Loucy (cell line): ENCODE results near the gene RCAN3.

Experiments
- H2AFZ ChIP-seq: fragments of 200-600 bp; sonication (generic); 2 replicates; pipeline ENCODE4 v1.6.0; 2016; ENCODE audit warnings: antibody characterized with exemption, mild to moderate bottlenecking, low read length, moderate library complexity
- H3F3A ChIP-seq: fragments of 200-600 bp; 2 replicates; pipeline ENCODE4 v1.6.0; 2016; ENCODE audit warnings: antibody characterized with exemption, low read depth, mild to moderate bottlenecking
- H3K27me3 ChIP-seq: fragments of 200-600 bp; sonication (generic); 2 replicates; pipeline ENCODE4 v1.6.1; 2014; ENCODE audit warnings: low read length, mild to moderate bottlenecking; ENCODE audit not compliant: insufficient read depth, poor library complexity, severe bottlenecking
- H3K36me3 ChIP-seq: fragments of 200-600 bp; sonication (generic); 2 replicates; pipeline ENCODE4 v1.6.1; 2016; ENCODE audit warnings: low read length; ENCODE audit not compliant: insufficient read depth
- H3K4me1 ChIP-seq: fragments of 200-600 bp; sonication (generic); 2 replicates; pipeline ENCODE4 v1.5.1; 2014; ENCODE audit warnings: low read length, mild to moderate bottlenecking; ENCODE audit not compliant: insufficient read depth, poor library complexity, severe bottlenecking
- H3K4me2 ChIP-seq: fragments of 200-600 bp; sonication (generic); 2 replicates; pipeline ENCODE4 v1.6.0; 2014; ENCODE audit warnings: antibody characterized with exemption, low read length, low read depth, mild to moderate bottlenecking; ENCODE audit not compliant: poor library complexity, severe bottlenecking
- H3K4me3 ChIP-seq: fragments of 200-600 bp; sonication (generic); 2 replicates; pipeline ENCODE4 v1.5.1; 2014; ENCODE audit warnings: low read length, mild to moderate bottlenecking, mixed read lengths; ENCODE audit not compliant: poor library complexity, severe bottlenecking
- H3K79me2 ChIP-seq: fragments of 200-600 bp; sonication (generic); 2 replicates; pipeline ENCODE4 v1.6.1; 2014; ENCODE audit warnings: low read length; ENCODE audit not compliant: insufficient read depth
- H3K9ac ChIP-seq: fragments of 200-600 bp; sonication (generic); 2 replicates; pipeline ENCODE4 v1.6.0; 2014; ENCODE audit warnings: mild to moderate bottlenecking, low read depth, low read length, moderate library complexity; ENCODE audit not compliant: poor library complexity, severe bottlenecking
- H3K9me2 ChIP-seq: fragments of 200-600 bp; sonication (generic); replicated peaks from 2 replicates; pipeline ENCODE4 v1.6.1; 2016; ENCODE audit warnings: low read depth, low read length, mixed read lengths
- H3K9me3 ChIP-seq: fragments of 200-600 bp; sonication (generic); 2 replicates; pipeline ENCODE4 v1.6.1; 2014; ENCODE audit warnings: mild to moderate bottlenecking, antibody characterized with exemption, low read length, low read depth; ENCODE audit not compliant: insufficient read depth
- H4K20me1 ChIP-seq: fragments of 200-600 bp; sonication (generic); 2 replicates; pipeline ENCODE4 v1.6.0; 2014; ENCODE audit warnings: antibody characterized with exemption, low read length, mild to moderate bottlenecking; ENCODE audit not compliant: insufficient read depth, poor library complexity, severe bottlenecking
- EZH2phosphoT487 ChIP-seq: fragments of 200-600 bp; IDR thresholded peaks from 2 replicates; pipeline ENCODE4 v1.6.1; 2018; ENCODE audit warnings: antibody characterized with exemption, mild to moderate bottlenecking, moderate library complexity, borderline replicate concordance
- TF ChIP-seq, protein P1 (sequence below): fragments of 200-600 bp; sonication (generic); conservative IDR thresholded peaks from 2 replicates; pipeline ENCODE4 v1.5.1; 2014; ENCODE audit warnings: mild to moderate bottlenecking, antibody characterized with exemption, low read length

The RCAN3 gene

DNA sequence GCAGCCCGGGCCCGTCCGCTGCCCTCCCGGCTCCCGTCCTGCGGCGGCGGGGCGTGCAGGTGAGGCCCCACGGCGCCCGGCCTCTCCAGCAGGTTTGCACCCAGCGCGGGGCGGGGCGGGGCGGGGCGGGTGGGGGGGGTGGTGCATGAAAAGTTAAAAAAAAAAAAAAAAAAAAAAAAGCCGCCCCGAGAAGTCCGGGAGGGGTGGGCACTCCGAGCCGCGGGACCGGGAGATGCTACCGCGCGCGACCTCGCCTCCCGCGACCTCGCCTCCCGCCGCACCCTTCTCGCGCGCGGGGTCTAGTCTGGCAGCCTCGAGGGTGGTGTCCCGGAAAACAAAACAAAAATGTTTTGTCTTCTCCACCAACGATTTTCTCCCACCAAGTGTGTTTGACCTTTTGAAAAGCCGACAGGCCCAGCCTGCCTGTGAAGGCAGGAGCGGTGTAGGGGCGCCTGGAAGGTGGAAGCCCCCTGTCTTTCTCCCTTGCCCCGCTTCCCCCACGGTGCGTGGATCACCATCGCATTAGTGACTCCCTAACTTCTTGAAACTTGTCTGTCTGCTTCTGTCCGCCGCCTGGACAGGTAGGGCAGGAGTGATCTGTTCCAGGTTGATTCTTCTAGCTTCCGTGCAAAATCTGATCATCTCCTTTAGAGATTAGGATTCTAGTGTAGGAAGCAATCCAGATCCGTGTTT, 569 bp downstream of the RCAN3 start:
- H3K4me1 ChIP-seq = peaks cover 73% of the 10 kb centered on the region
- peaks cover 49% of the 10 kb centered on the region for H3K79me2 ChIP-seq
- no peaks in the 10 kb centered on the region for H3K9me2 ChIP-seq
- no peaks in the 10 kb centered on the region for H3K9me3 ChIP-seq
- no peaks in the 10 kb centered on the region for H3K27me3 ChIP-seq
- H2AFZ ChIP-seq = peak overlapping the region; percentile 50; the same call in 1 of the 2 replicates
- H3K9ac ChIP-seq = peak overlapping the region; percentile 76
- peak overlapping the region; percentile 78 for H3K4me3 ChIP-seq
- no peaks in the 10 kb centered on the region for H3K36me3 ChIP-seq
- H3K4me2 ChIP-seq = peak overlapping the region; percentile 96
- H4K20me1 ChIP-seq = peaks cover 5% of the 10 kb centered on the region
- TF ChIP-seq, protein P1, sequence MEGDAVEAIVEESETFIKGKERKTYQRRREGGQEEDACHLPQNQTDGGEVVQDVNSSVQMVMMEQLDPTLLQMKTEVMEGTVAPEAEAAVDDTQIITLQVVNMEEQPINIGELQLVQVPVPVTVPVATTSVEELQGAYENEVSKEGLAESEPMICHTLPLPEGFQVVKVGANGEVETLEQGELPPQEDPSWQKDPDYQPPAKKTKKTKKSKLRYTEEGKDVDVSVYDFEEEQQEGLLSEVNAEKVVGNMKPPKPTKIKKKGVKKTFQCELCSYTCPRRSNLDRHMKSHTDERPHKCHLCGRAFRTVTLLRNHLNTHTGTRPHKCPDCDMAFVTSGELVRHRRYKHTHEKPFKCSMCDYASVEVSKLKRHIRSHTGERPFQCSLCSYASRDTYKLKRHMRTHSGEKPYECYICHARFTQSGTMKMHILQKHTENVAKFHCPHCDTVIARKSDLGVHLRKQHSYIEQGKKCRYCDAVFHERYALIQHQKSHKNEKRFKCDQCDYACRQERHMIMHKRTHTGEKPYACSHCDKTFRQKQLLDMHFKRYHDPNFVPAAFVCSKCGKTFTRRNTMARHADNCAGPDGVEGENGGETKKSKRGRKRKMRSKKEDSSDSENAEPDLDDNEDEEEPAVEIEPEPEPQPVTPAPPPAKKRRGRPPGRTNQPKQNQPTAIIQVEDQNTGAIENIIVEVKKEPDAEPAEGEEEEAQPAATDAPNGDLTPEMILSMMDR = no peak
- no peak for TF ChIP-seq EZH2phosphoT487
- H3F3A ChIP-seq = 0 out of 2 replicates have a peak, but pooled peaks cover 3% of the 10 kb centered on the region

DNA sequence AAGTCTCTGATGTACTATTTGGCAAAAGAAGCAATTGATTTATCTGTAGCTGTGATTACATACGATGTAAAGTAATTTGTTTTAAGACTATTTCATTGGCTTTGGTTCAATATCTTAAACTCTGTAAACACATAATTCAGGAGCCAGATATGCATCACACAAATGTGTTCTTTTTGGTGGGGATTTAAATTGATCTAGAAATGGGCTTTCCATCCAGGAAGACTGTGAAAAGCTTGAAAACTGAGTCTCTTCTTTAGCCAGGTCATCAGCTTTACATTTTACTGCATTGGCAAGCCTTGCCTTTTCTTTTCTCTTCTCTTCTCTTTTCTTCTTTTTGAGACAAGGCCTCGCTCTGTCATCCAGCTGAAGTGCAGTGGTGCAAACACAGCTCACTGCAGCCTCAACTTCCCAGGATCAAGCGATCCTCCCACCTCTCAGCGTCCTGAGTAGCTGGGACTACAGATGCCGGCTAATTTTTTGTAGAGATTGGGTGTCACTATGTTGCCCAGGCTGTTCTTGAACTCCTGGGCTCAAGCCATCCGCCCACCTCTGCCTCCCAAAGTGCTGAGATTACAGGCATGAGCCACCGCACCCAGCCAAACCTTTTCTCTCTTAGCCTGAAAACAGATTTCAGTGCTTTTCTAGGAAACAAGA, 1.4 kb downstream of the RCAN3 start:
- Histone ChIP-seq H3F3A (0 out of 2 replicates have a peak, but pooled peaks cover 3% of the 10 kb centered on the region), H2AFZ (no peak overlapping the region), H3K4me1 (peaks cover 71% of the 10 kb centered on the region), H3K9me2 (no peaks in the 10 kb centered on the region), H3K9me3 (no peaks in the 10 kb centered on the region), H3K36me3 (no peaks in the 10 kb centered on the region), H3K27me3 (no peaks in the 10 kb centered on the region), H3K4me2 (peak overlapping the region; percentile 96), H3K9ac (peak overlapping the region; percentile 76), H3K4me3 (peak overlapping the region; percentile 78), H4K20me1 (peaks cover 6% of the 10 kb centered on the region), H3K79me2 (peaks cover 57% of the 10 kb centered on the region)
- TF ChIP-seq, protein P1 = no peak
- no peak for TF ChIP-seq EZH2phosphoT487

DNA sequence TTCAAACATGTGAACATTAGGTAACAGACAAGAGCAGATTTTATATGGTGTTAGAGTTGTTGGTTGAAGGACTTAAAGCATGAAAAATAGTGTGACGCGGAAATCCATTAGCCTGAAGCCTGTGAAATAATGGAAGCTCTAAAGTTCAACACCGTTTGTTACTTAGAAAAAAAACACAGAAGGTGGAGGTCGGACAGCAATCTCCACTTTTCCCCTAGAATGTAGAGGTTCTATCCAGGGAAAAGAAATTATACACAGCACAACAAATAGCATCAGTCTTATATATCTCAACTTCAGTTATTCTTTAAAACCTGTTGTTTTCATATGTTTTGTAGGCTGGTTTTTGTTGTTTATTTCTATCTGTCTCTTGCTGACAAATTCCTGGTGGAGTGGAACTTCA, 1.9 kb downstream of the RCAN3 start:
- H3K9me3 ChIP-seq = no peaks in the 10 kb centered on the region
- no peaks in the 10 kb centered on the region for H3K9me2 ChIP-seq
- H3K4me1 ChIP-seq = peaks cover 65% of the 10 kb centered on the region
- H3F3A ChIP-seq = 0 out of 2 replicates have a peak, but pooled peaks cover 3% of the 10 kb centered on the region
- H3K4me2 ChIP-seq = peak overlapping the region; percentile 96
- H2AFZ ChIP-seq = no peak overlapping the region
- H3K27me3 ChIP-seq = no peaks in the 10 kb centered on the region
- H3K36me3 ChIP-seq = no peaks in the 10 kb centered on the region
- H3K9ac ChIP-seq = peak overlapping the region; percentile 76
- peak overlapping the region; percentile 78 for H3K4me3 ChIP-seq
- H4K20me1 ChIP-seq = peaks cover 8% of the 10 kb centered on the region
- H3K79me2 ChIP-seq = peaks cover 62% of the 10 kb centered on the region
- no peak for TF ChIP-seq EZH2phosphoT487
- TF ChIP-seq, protein P1 = no peak
